Adipocyte (in vitro differentiated cells): Measurements from ENCODE around the gene PHLPP1.

Source experiments
- DNase-seq: peaks from one replicate; pipeline ENCODE4 v3.0.0-alpha.2; 2015; ENCODE audit warnings: low read depth
- H3K27me3 ChIP-seq: replicated peaks from 2 replicates; pipeline ENCODE4 v1.7.0; 2013; ENCODE audit warnings: mild to moderate bottlenecking, low read length, moderate library complexity; ENCODE audit not compliant: control insufficient read depth, insufficient read depth
- H3K36me3 ChIP-seq: 2 replicates; pipeline ENCODE4 v1.7.0; 2013; ENCODE audit warnings: low read length, mild to moderate bottlenecking, moderate library complexity; ENCODE audit not compliant: control insufficient read depth, insufficient read depth, severe bottlenecking
- H3K4me1 ChIP-seq: 2 replicates; pipeline ENCODE4 v1.7.0; 2013; ENCODE audit warnings: mild to moderate bottlenecking, low read length, moderate library complexity; ENCODE audit not compliant: control insufficient read depth, insufficient read depth
- H3K4me3 ChIP-seq: 2 replicates; pipeline ENCODE4 v1.7.0; 2013; ENCODE audit warnings: mild to moderate bottlenecking, low read length, moderate library complexity
- H3K9ac ChIP-seq: 2 replicates; pipeline ENCODE4 v1.7.0; 2013; ENCODE audit warnings: mild to moderate bottlenecking, low read length, moderate library complexity
- H3K9me3 ChIP-seq: 2 replicates; pipeline ENCODE4 v1.7.0; 2013; ENCODE audit warnings: mild to moderate bottlenecking, low read length, moderate library complexity; ENCODE audit not compliant: control insufficient read depth

The PHLPP1 gene

GRCh38 chr18:62715436-62715758 is at the start of gene PHLPP1:
Gene PHLPP1 (plus strand): TSS chr18:62715541. CDS start chr18:62715684, 143 bp downstream.
- Histone ChIP-seq H3K4me3 (peak within 1 kb of the TSS; percentile 82), H3K9me3 (no peaks in the 10 kb centered on the region), H3K9ac (peak within 1 kb of the TSS; percentile 75), H3K4me1 (peaks cover 33% of the 10 kb centered on the region), H3K27me3 (no peaks in the 10 kb centered on the region), H3K36me3 (no peaks in the 10 kb centered on the region)
- no peak for DNase-seq

DNA sequence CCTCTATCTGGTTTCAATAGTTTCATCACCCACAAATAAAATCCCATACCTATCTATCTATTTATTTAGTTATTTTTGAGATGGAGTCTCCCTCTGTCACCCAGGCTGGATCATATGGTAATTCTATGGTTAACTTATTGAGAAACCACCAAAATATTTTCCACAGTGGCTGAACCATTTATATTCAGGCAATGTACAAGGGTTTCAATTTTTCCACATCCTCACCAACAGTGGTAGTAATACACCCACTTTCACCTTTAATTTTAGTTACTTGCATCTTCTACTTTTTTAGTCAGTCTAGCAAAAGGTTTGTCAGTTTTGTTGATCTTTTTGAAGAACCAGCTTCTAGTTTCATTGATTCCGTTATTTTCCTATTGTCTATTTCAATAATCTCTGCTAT is 46.1 kb upstream of the PHLPP1 start:
- DNase-seq, result no peak
- H3K36me3 ChIP-seq, result no peaks in the 10 kb centered on the region
- no peaks in the 10 kb centered on the region for H3K27me3 ChIP-seq
- no peak overlapping the region for H3K4me3 ChIP-seq
- H3K9me3 ChIP-seq, result peaks cover 27% of the 10 kb centered on the region
- H3K9ac ChIP-seq, result no peak overlapping the region
- peaks cover 2% of the 10 kb centered on the region for H3K4me1 ChIP-seq

DNA sequence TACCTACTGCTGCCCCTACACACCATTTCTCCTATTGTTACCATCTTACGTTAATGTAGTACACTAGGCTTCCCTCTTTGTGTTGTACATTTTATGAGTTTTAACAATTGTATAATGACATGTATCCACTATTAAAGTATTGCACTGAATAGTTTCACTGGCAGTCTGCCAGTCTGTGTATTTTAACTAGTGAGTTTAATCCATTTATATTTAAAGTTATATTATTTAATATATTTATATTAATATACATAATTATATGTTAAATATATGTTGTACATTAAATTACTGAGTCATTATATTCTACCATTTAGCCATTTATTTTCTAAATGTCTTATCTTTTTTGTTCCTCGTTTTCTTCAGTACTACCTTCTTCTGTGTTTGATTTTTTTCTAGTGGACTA is 44.8 kb upstream of the PHLPP1 start:
- H3K4me3 ChIP-seq, result no peak overlapping the region

DNA sequence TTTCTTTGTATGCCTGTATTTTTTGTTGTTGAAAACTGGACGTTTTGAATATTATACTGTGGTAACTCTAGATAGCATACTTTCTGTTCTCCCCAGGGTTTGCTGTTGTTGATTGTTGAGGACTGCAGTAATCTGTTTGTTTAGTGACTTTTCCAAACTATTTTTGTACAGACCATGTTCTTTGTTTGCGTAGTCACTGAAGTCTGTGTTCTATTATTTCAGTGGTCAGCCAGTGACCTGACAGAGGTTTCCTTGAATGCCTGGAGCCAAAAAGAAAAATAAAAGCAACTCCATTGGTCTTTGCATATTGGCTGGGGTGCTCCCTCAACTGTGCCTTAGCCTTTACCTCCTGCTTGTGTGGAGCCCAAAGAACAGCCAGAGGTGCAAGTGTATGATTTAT is 42.7 kb upstream of the PHLPP1 start:
- Histone ChIP-seq H3K4me1 (no peaks in the 10 kb centered on the region), H3K4me3 (no peak overlapping the region), H3K9me3 (peaks cover 27% of the 10 kb centered on the region), H3K9ac (no peak overlapping the region), H3K36me3 (no peaks in the 10 kb centered on the region), H3K27me3 (no peaks in the 10 kb centered on the region)
- DNase-seq, result peak; percentile 65

More for the DNA sequence above, 44.8 kb upstream of the PHLPP1 start:
- Histone ChIP-seq H3K4me1 (no peaks in the 10 kb centered on the region), H3K9me3 (peaks cover 27% of the 10 kb centered on the region), H3K27me3 (no peaks in the 10 kb centered on the region), H3K36me3 (no peaks in the 10 kb centered on the region), H3K9ac (no peak overlapping the region)
- no peak for DNase-seq

DNA sequence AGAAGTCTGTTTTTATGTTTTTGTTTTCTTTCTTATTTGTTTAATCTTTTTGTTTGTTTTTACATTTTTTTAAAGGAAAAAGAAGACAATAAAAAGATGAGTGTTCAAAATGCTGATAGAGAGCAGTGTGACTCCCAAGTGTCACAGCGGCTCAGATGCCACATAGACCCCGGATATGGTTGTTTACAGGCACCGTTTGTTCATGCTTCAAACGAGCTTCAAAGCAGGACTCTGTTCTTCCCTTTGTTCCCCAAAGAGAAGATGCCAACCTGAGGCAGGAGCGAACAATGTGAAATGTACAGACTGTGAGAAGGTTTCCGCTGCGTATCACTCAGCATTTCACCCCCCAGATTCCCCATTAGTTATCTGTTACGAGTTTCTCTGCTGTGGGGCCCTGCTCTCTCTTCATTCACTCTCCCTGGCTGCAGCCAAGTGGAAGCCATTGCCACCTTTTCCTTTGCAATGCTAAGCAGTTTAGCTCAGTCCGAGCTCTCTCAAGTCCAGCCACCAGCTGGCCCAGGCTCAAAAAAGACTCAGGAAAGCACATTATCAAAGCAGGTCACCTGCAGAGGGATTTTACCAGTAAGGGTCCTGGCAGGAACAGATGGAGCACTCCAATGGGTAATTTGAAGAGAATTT is 36.4 kb upstream of the PHLPP1 start:
- no peak for DNase-seq
- Histone ChIP-seq H3K4me3 (no peak overlapping the region), H3K4me1 (no peaks in the 10 kb centered on the region), H3K36me3 (no peaks in the 10 kb centered on the region), H3K9ac (no peak overlapping the region), H3K27me3 (no peaks in the 10 kb centered on the region), H3K9me3 (no peaks in the 10 kb centered on the region)

GRCh38 chr18:62682371-62682770 is 33.0 kb upstream of the PHLPP1 start:
- no peak for DNase-seq
- Histone ChIP-seq H3K9ac (no peak overlapping the region), H3K36me3 (no peaks in the 10 kb centered on the region), H3K4me3 (no peak overlapping the region), H3K4me1 (no peaks in the 10 kb centered on the region), H3K9me3 (peaks cover 19% of the 10 kb centered on the region), H3K27me3 (no peaks in the 10 kb centered on the region)

DNA sequence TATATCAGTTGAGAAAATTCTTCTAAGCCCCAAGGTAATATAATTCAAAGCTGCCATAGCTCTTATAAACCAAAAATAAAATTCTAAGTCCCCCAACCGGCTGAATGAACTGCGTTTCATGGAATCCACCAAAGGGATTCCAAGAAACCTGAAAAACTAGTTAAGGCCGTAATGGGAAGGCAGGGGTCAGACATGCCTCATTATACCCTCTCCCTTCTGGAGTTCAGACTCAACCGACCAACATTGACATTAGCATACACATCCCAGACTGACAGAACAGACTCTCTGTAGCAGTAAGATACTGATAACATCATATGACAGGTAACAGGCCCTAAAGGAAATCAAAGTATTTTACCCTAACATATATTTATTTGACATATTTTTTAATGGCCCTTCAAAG is 31.4 kb upstream of the PHLPP1 start:
- no peak for DNase-seq
- Histone ChIP-seq H3K4me3 (no peak overlapping the region), H3K27me3 (no peaks in the 10 kb centered on the region), H3K4me1 (no peaks in the 10 kb centered on the region), H3K9me3 (peaks cover 33% of the 10 kb centered on the region), H3K36me3 (no peaks in the 10 kb centered on the region), H3K9ac (no peak overlapping the region)

GRCh38 chr18:62688743-62689317 is 26.5 kb upstream of the PHLPP1 start:
- H3K4me1 ChIP-seq, result no peaks in the 10 kb centered on the region
- no peak overlapping the region for H3K9ac ChIP-seq
- no peak overlapping the region for H3K4me3 ChIP-seq
- DNase-seq, result no peak
- no peaks in the 10 kb centered on the region for H3K36me3 ChIP-seq
- H3K9me3 ChIP-seq, result peaks cover 52% of the 10 kb centered on the region
- H3K27me3 ChIP-seq, result no peaks in the 10 kb centered on the region

DNA sequence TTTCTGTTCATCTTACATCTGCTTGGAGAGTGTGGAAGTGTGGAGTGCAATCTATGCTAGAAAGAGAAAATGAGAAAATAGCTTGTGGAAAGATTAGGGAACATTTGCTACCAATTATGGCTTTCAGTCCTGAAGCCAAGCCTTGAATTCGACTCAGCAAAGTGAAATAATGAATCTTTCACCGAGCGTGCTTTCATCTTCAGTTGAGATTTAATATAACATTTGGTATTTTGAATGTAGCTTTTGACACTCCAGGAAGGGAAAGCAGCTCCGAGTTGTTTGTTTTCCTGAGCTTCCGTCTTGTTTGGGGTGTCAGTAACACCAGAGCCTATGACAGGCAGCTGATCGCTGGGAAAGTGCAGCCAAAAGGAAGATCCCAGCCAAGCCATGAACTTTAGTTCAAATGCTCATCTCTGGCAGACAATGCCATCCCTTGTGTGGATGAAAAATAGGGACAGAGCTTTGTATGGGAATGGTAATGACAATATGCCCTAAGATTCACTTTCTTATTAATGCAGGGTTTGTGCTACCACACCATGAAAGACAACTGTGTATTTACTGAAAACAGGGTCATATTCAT is 25.0 kb upstream of the PHLPP1 start:
- Histone ChIP-seq H3K9me3 (peaks cover 49% of the 10 kb centered on the region), H3K9ac (no peak overlapping the region), H3K27me3 (peaks cover 2% of the 10 kb centered on the region), H3K4me3 (peak overlapping the region; percentile 53), H3K4me1 (no peaks in the 10 kb centered on the region), H3K36me3 (no peaks in the 10 kb centered on the region)
- peak; percentile 10 for DNase-seq

DNA sequence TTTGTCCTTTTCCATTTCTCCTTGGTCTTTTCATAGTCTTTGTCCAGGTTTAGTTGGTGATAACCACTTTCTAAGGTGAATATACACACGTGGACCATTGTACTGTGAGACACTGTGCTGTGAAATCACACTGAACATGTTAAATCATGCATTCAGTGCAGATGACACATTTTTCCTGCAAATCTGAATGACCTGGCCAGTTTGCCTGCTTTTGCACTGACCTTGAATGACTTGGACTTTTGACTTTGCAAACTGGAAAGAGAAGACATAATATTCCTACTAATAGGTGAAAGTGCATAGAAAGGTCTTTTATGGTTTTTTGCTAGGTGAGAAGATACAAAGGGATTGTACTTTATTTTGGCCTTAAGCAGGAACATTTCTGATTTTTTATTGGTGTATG is 21.7 kb upstream of the PHLPP1 start:
- no peak overlapping the region for H3K9ac ChIP-seq
- no peak for DNase-seq
- H3K9me3 ChIP-seq, result peaks cover 22% of the 10 kb centered on the region
- H3K36me3 ChIP-seq, result no peaks in the 10 kb centered on the region
- no peak overlapping the region for H3K4me3 ChIP-seq
- peaks cover 2% of the 10 kb centered on the region for H3K27me3 ChIP-seq
- H3K4me1 ChIP-seq, result no peaks in the 10 kb centered on the region

DNA sequence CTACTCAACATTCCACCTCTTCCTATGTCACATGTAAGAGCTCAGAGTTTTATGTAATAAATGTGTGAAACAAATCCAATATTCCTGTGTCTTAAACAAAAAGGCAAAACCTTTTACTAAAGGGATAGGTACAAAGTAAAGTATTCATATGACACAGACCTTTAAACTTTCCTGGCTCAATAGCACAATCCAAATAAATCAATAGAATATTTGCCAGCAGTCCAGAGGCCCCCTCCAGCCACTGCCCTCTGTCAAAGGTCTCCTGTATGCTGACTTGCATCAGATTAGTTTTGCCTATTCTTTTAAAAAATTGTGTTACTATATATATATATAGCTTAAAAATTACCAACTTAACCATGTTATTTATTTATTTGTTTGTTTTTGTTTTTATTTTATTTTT is 17.7 kb upstream of the PHLPP1 start:
- no peaks in the 10 kb centered on the region for H3K36me3 ChIP-seq
- peaks cover 3% of the 10 kb centered on the region for H3K9me3 ChIP-seq
- H3K9ac ChIP-seq, result no peak overlapping the region
- no peak for DNase-seq
- H3K27me3 ChIP-seq, result peaks cover 7% of the 10 kb centered on the region
- no peak overlapping the region for H3K4me3 ChIP-seq
- no peaks in the 10 kb centered on the region for H3K4me1 ChIP-seq
